ENCODE measurements around the gene TMEM69.
"Not testable (repeated sequence)": the region's sequence is repeated elsewhere in the genome, so short reads cannot be mapped to it uniquely, and the experiment has no call there.

TMEM69 gene

DNA sequence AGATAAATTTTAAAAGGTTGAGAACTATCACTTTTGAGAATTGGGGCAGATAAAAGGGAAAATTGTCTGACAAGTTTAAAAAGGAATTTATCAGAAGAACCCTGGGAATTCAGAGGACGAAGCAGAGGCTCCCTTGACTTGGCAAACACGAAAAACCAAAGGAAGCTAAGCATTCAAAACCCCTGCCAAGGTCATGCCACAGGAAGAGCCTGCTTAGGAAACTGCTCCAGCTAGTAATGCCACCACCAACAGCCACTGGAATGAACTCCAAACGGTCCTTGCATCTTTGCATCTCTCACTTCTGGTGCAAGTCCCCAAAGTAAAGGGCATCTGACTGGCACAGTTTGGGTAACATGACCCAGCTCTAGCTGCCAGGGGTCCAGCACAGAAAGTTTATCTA, 8.9 kb upstream of the TMEM69 start:
- peak in 1 of 2 experiments; percentile 8 for DNase-seq

GRCh38 chr1:45682942-45683341, 5.0 kb upstream of the TMEM69 start:
- DNase-seq = no peak

DNA sequence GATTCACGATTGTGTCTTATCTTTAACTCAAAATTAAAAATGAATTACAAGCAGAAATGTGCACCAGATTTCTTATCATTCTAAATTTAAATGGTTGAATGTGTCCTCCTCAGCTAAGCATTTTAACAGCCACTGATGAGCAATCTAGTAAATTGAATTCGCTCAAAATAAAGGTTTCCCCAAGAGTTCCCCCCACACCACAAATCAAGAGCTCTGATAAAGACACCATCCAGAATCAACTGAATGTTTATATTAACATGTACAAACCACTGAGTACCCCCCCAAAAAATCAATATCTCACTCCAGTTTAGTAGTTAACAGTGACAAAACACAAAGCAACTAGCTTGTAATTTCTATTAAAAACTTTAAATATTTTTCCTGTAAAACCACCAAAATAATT, 3.6 kb upstream of the TMEM69 start:
- DNase-seq = no peak

GRCh38 chr1:45685308-45686014, 2.5 kb upstream of the TMEM69 start:
- peak in 1 of 2 experiments; percentile 26 for DNase-seq

GRCh38 chr1:45686015-45686287, 2.0 kb upstream of the TMEM69 start:
- DNase-seq = peak in 1 of 2 experiments; percentile 35

DNA sequence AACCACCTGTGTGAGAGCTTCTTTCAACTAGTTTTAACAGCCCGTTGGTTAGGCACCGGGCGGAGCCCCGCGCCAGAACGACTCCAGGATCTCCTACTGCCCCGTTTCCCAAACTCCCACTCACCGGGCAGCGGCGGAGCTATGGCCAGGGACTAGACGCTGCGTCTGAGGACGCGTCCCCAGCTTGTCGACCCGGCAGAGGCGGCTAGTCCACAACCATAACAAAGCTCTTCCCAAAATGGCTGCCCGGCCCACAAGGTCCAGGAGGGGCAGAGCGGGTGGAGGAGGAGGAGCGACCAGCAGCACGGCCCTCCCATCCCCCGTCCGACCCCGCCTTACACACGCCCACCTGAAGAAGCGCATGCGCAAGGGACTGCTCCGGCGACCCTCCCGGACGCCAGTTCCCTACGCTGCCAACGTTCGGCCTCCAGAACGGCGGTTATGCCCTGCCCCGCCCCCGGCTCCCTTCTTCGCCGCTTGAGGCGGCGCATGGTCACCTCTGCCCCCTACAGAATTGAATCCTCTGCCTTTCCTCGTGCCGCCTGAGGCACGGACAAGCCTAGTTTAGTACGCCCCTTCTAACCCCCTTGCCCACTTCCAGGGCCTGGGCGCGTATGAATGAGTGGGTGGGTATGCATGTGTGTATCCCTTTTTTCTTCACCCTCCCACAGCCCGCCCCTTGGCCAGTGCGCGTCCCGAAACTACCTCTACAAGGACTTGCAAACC, 1.5 kb upstream of the TMEM69 start, which contains the start of gene GPBP1L1:
Gene GPBP1L1 (minus strand): TSS at position 246 of the 726 bp plus-strand sequence. CDS start 27,446 bp downstream, outside the sequence.
- peak; percentile 63 to 89 for DNase-seq

GRCh38 chr1:45687014-45687753, 797 bp upstream of the TMEM69 start:
- peak; percentile 86 to 95 for DNase-seq

DNA sequence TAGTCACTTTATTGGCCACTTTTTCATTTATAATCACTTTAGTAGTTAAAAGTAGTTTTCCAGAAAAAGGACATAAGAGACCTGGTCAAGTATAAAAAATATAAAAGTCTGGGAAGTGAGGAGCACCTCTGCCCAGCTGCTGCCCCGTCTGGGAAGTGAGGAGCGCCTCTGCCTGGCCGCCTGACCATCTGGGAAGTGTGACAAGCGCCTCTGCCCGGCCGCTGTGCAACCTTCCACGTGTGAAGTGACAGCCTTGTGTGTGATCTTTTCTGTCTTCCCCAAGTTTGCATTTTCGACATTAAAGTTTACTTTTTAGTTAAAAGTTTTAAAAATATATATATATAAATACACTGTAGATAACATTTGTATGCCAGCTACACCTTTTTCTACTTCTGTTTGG, 5.8 kb downstream of the TMEM69 start:
- DNase-seq = not testable (repeated sequence)

DNA sequence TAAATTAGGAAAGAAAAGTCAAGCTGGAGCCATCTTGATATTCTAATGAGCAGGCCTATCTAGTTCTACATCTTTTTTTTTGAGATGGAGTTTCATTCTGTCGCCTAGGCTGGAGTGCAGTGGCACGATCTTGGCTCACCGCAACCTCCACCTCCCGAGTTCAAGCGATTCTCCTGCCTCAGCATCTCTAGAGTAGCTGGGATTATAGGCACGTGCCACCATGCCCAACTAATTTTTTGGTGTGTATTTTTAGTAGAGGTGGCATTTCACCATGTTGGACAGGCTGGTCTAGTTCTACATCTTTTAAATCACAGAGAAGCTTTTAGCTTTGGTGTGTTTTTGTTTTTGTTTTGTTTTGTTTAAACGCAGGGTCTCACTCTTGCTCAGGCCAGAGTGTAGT, 6.8 kb downstream of the TMEM69 start:
- no peak for DNase-seq

GRCh38 chr1:45704637-45705036, 16.7 kb downstream of the TMEM69 start:
- no peak for DNase-seq

DNA sequence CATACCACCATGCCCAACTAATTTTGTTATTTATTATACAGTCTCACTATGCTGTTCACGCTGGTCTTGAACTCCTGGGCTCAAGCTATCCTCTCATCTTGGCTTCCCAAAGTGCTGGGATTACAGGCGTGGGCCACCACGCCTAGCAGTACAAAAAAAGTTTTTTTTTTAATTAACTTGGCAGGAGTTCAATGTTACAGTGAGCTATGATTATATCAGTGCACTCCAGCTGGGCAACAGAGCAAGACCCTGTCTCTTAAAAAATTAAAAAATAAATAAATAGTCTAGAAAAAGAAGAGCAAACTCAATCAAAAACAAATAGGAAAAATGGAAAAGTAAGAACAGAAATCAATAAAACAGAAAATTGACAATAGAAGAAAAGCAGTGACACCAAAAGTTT, 25.7 kb downstream of the TMEM69 start:
- no peak for DNase-seq

DNA sequence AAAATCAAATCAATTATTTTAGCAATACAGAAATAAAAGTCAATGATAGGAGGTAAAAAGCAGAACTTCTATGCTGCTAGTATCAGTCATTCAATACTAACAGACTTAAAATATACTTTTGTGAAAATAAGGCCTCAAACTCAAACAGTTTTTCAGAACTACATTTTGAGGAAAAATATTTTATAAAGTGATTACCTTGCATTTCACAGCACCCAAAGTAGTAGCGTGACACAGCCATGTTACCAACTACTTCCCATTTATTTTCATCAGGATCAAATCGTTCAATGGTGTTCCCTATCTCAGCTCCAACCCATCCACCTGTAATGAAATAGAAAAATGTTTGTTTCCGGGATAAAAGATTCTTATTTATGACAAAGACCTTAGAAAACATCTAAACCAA, 28.7 kb downstream of the TMEM69 start:
- no peak for DNase-seq

DNA sequence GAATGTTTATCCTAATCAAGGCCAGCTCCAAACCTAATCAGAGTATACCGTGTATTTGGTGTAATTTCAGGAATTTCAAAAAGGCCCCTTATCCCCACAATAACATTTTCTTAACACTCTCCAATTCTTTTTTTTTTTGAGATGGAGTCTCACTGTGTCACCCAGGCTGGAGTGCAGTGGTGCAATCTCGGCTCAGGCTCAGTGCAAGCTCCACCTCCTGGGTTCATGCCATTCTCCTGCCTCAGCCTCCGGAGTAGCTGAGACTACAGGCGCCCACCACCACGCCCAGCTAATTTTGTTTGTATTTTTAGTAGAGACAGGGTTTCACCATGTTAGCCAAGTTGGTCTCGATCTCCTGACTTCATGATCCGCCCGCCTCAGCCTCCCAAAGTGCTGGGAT, 29.4 kb downstream of the TMEM69 start:
- not testable (repeated sequence) for DNase-seq

GRCh38 chr1:45718289-45718688, 30.3 kb downstream of the TMEM69 start:
- no peak for DNase-seq

DNA sequence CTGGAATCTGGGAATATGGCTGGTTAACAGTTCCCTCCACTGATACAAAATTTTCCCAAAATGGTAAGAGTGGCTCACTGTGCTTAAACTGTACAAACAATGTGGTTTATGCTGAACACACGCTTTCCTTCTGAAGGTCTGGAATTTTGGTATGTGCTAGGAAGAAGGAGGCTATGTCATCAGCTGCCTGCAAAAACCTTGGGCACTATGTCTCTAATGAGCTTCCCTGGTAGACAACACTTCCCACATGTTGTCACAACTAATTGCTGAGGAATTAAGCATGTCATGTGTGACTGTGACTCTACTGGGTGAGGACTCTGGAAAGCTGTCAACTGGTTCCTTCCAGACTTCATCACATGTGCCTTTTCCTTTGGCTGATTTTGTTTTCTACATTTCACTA, 33.2 kb downstream of the TMEM69 start:
- no peak for DNase-seq

DNA sequence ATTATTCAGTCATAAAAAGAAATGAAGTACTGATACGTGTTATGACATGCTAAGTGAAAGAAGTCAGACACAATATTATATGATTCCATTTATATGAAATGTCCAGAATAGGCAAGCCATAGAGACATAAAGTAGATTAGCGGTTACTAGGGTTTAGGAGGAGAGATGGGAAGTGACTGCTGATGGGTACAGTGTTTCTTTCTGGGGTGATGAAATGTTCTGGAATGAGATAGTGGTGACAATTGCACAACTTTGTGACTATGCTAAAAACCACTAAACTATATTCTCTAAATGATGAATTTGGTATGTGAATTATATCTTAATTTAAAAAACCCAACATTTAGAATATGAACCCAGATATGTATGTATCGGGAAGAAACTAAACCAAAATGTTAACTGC, 34.8 kb downstream of the TMEM69 start:
- DNase-seq = no peak

DNA sequence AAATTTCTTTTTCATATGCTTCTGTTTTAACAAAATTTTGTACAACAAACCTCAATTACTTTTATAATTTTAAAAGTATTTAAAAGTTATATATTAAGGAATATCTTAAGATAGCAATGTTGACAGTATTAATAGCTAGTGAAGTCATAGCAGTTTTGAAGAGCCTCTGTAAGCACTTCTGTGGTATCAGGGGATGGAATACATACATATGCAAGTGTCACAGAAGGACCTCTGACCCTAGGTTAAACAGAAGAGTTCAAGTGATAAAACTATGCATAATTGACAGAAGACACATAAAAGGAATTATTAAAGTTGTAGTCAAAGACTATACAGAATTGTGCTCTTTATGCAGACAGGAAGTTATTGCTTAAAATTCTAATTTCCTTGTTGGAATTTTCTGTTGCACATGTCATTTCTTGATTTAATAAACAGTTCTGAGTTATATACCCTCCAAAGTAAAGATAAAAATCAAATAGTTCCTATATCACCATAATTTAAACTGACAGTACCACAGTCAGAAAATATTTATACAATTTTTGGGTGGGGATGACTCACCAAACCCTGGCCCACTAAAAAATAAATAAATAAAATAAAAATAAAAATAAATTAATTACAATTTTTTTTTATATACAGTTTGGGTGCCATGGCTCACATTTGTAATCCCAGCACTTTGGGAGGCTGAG, 35.4 kb downstream of the TMEM69 start:
- no peak for DNase-seq

- DNase-seq = not testable (repeated sequence)
Measured at GRCh38 chr1:45726007-45726406, 38.0 kb downstream of the TMEM69 start.

- no peak for DNase-seq
Measured at GRCh38 chr1:45730075-45730779, 42.2 kb downstream of the TMEM69 start.

DNA sequence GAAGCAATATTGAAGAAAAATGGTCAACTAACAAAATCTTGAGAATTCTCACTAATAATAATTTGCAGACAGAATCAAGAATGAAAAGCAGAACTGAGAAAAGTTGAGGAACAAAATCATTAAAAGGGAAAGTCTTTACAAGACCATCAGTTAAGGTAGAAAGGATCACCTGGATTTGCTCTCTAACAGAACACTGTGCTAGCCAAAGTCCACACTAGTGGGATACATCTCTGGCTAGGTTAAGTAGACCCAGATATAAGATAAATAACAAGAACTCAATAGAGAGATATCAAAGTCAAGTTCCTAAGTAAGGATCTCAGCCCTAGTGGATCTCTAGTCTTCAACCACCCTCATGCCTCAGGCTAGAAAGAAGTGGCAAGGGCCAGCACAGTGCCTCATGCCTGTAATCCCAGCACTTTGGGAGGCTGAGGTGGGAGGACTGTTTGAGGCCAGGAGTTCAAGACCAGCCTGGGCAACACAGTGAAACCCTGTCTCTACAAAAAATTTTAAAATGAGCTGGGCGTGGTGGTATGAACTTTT, 42.9 kb downstream of the TMEM69 start:
- no peak for DNase-seq

- DNase-seq = no peak
Measured at GRCh38 chr1:45739137-45739536, 51.2 kb downstream of the TMEM69 start.

DNA sequence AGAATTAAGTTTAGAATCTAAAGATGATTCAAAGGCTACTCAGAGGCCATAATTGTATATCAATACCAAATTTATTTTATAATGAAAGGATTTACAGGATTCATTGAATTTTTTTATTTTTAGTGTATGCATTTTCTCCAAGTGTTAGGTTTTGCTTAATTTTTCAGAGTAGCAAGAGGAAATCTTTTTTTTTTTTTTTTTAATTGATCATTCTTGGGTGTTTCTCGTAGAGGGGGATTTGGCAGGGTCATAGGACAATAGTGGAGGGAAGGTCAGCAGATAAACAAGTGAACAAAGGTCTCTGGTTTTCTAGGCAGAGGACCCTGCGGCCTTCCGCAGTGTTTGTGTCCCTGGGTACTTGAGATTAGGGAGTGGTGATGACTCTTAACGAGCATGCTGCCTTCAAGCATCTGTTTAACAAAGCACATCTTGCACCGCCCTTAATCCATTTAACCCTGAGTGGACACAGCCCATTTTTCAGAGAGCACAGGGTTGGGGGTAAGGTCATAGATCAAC, 51.7 kb downstream of the TMEM69 start:
- DNase-seq = not testable (repeated sequence)
